Karpas-422 (cell line): Measurements from ENCODE around the gene PAX6. TPM values are rescaled to one million over a fixed set of nuclear protein-coding genes. Genes with fewer than 3 reads are reported as not detected.

ENCODE experiments used
- DNase-seq: peaks from one replicate; pipeline ENCODE4 v3.0.0-alpha.2; 2015
- H2AFZ ChIP-seq: fragments of 200-600 bp; sonication (generic); 2 replicates; pipeline ENCODE4 v1.6.1; 2014; ENCODE audit warnings: antibody characterized with exemption, low read length, mixed read lengths
- H3K27ac ChIP-seq: fragments of 200-600 bp; sonication (generic); 2 replicates; pipeline ENCODE4 v1.5.1; 2014; ENCODE audit warnings: mild to moderate bottlenecking, low read length, moderate library complexity
- H3K27me3 ChIP-seq: fragments of 200-600 bp; sonication (generic); 2 replicates; pipeline ENCODE4 v1.6.1; 2014; ENCODE audit warnings: low read length, mixed read lengths
- H3K36me3 ChIP-seq: fragments of 200-600 bp; sonication (generic); 2 replicates; pipeline ENCODE4 v1.6.1; 2014; ENCODE audit warnings: low read length, mixed read lengths; ENCODE audit not compliant: insufficient read depth
- H3K4me1 ChIP-seq: fragments of 200-600 bp; sonication (generic); 2 replicates; pipeline ENCODE4 v1.6.1; 2014; ENCODE audit warnings: mild to moderate bottlenecking, low read length, mixed read lengths
- H3K4me2 ChIP-seq: fragments of 200-600 bp; sonication (generic); 2 replicates; pipeline ENCODE4 v1.6.1; 2014; ENCODE audit warnings: low read length, low read depth, mild to moderate bottlenecking; ENCODE audit not compliant: poor library complexity, severe bottlenecking
- H3K4me3 ChIP-seq: fragments of 200-600 bp; sonication (generic); 2 replicates; pipeline ENCODE4 v1.5.1; 2014; ENCODE audit warnings: mild to moderate bottlenecking, antibody characterized with exemption, low read length, mixed read lengths
- H3K79me2 ChIP-seq: fragments of 200-600 bp; sonication (generic); 2 replicates; pipeline ENCODE4 v1.6.1; 2014; ENCODE audit warnings: mild to moderate bottlenecking, low read length, mixed read lengths
- H3K9ac ChIP-seq: fragments of 200-600 bp; sonication (generic); 2 replicates; pipeline ENCODE4 v1.6.0; 2014; ENCODE audit warnings: low read length
- H3K9me2 ChIP-seq: fragments of 200-600 bp; sonication (generic), shearing (Covaris generic); replicated peaks from 2 replicates; pipeline ENCODE4 v1.6.0; 2014; ENCODE audit warnings: mild to moderate bottlenecking, low read length, moderate library complexity; ENCODE audit not compliant: insufficient read depth
- H3K9me3 ChIP-seq: fragments of 300-700, 200-600 bp; sonication (generic); 2 replicates; pipeline ENCODE4 v1.6.1; 2014; ENCODE audit warnings: low read length, mixed read lengths
- H4K20me1 ChIP-seq: fragments of 200-600 bp; sonication (generic); 2 replicates; pipeline ENCODE4 v1.6.1; 2014; ENCODE audit warnings: mild to moderate bottlenecking, antibody characterized with exemption, low read length, low read depth; ENCODE audit not compliant: insufficient read depth
- total RNA-seq: library from RNA; depleted of rRNA; stranded (reverse); fragments of >200 nt; shearing (Covaris generic); gene quantifications from 2 replicates; pipeline ENCODE4 v1.2.3, GENCODE V29; 2014; ENCODE audit warnings: low replicate concordance

Gene PAX6
- total RNA-seq, 1 experiment from 2014 or later, result 5.9 TPM

GRCh38 chr11:31782257-31782656 is 28.9 kb downstream of the PAX6 start:
- Histone ChIP-seq H3K4me2 (no peak overlapping the region), H3K4me1 (no peaks in the 10 kb centered on the region), H3K27me3 (no peaks in the 10 kb centered on the region), H3K9me3 (no peaks in the 10 kb centered on the region), H3K9ac (no peak overlapping the region), H2AFZ (no peak overlapping the region), H3K79me2 (no peaks in the 10 kb centered on the region), H3K36me3 (no peaks in the 10 kb centered on the region), H3K27ac (no peak overlapping the region), H3K9me2 (no peaks in the 10 kb centered on the region), H3K4me3 (no peak overlapping the region), H4K20me1 (no peaks in the 10 kb centered on the region)
- DNase-seq, result no peak

DNA sequence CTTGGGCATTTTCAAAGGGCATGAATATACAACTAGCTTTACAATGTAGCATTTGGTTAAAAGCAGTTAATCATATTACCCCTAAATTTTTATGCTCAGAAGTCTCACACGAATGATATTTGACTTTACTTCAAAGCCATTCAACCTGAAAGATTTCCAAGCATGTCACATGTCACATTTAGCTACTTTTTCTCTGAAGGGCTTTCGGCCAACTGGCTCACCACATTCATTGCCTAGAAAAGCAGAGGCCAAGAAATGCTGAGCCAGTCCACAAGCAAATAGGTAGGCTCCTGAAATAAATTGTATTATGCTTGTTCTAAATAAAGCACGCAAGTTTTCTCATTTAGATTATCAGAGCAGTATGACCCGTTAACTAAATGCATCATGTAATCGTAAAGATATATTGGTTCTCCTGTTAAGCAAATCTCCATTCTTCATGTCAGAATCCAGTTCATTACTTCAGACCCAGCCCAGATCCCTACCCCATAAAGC is 30.6 kb downstream of the PAX6 start:
- no peak overlapping the region for H3K4me2 ChIP-seq
- no peaks in the 10 kb centered on the region for H3K9me3 ChIP-seq
- H3K27ac ChIP-seq, result no peak overlapping the region
- no peaks in the 10 kb centered on the region for H3K79me2 ChIP-seq
- no peaks in the 10 kb centered on the region for H3K4me1 ChIP-seq
- H3K9me2 ChIP-seq, result no peaks in the 10 kb centered on the region
- H3K27me3 ChIP-seq, result no peaks in the 10 kb centered on the region
- no peak overlapping the region for H3K4me3 ChIP-seq
- H3K36me3 ChIP-seq, result no peaks in the 10 kb centered on the region
- no peak for DNase-seq
- H2AFZ ChIP-seq, result no peak overlapping the region
- H3K9ac ChIP-seq, result no peak overlapping the region
- no peaks in the 10 kb centered on the region for H4K20me1 ChIP-seq

GRCh38 chr11:31780078-31780477 is 31.0 kb downstream of the PAX6 start:
- Histone ChIP-seq H3K9me3 (no peaks in the 10 kb centered on the region), H3K27me3 (no peaks in the 10 kb centered on the region), H2AFZ (no peak overlapping the region), H3K4me1 (no peaks in the 10 kb centered on the region), H3K36me3 (no peaks in the 10 kb centered on the region), H3K9ac (no peak overlapping the region), H4K20me1 (no peaks in the 10 kb centered on the region), H3K27ac (no peak overlapping the region), H3K4me2 (no peak overlapping the region), H3K9me2 (no peaks in the 10 kb centered on the region), H3K79me2 (no peaks in the 10 kb centered on the region), H3K4me3 (no peak overlapping the region)
- no peak for DNase-seq

GRCh38 chr11:31779374-31779791 is 31.7 kb downstream of the PAX6 start:
- Histone ChIP-seq H3K27ac (no peak overlapping the region), H3K36me3 (no peaks in the 10 kb centered on the region), H3K9me3 (no peaks in the 10 kb centered on the region), H3K79me2 (no peaks in the 10 kb centered on the region), H3K9ac (no peak overlapping the region), H4K20me1 (no peaks in the 10 kb centered on the region), H3K4me3 (no peak overlapping the region), H2AFZ (no peak overlapping the region), H3K4me1 (no peaks in the 10 kb centered on the region), H3K9me2 (no peaks in the 10 kb centered on the region), H3K4me2 (no peak overlapping the region), H3K27me3 (no peaks in the 10 kb centered on the region)
- no peak for DNase-seq

DNA sequence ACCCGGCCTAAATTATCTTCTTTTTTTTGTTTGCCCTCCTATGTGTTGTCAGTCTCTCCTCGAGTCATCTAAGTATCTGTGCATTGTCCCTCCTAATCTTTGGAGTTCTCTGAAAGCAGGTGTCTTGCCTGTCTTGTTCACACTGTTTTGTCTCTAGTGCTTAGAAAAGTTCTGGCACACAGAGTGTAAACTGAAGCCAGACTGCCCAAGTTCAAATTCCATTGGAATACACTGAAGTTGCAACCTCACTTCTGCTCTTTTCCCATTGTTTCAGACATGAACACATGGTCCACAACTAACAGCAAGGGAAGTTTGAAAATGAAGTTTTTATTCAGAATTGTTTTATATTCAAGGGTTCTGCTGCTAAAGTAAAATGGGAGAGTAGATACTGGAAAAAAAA is 38.7 kb downstream of the PAX6 start:
- Histone ChIP-seq H4K20me1 (no peaks in the 10 kb centered on the region), H3K9ac (no peak overlapping the region), H3K4me1 (no peaks in the 10 kb centered on the region), H3K27ac (no peak overlapping the region), H3K36me3 (no peaks in the 10 kb centered on the region), H3K9me2 (no peaks in the 10 kb centered on the region), H3K4me3 (no peak overlapping the region), H3K27me3 (no peaks in the 10 kb centered on the region), H2AFZ (no peak overlapping the region), H3K4me2 (no peak overlapping the region), H3K9me3 (no peaks in the 10 kb centered on the region), H3K79me2 (no peaks in the 10 kb centered on the region)
- DNase-seq, result no peak

DNA sequence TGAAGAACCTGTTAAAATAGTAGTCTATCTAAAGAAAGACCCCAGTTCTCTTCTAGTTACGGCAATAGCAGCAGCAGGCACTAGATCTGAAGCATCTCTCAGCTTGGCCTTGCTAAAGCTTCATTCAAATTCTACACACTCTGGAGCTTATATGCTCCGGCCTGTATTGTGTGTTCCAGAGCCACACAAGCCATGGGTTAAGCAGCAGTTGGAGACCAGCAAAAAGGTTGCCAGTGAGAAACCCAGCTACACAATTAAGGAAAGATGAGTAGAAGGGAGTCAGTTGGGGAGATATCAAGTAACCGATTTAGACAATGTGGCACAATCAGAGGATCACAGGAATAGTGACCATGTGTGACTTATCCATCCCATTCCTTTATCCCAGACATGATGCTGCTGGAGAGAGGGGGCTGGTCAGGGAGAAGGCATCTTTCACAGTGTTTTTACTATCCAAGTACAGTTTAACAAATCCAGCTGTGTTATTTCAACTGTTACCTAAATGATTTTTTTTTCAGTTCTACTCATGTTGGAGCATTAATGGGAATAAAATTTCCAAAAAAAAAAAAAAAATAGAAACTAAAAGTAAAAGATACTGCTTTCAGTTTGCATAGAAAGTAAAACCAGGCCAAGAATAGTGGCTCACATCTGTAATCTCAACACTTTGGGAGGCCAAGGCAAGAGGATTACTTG is 41.0 kb downstream of the PAX6 start:
- Histone ChIP-seq H3K36me3 (no peaks in the 10 kb centered on the region), H3K9me2 (no peaks in the 10 kb centered on the region), H3K79me2 (no peaks in the 10 kb centered on the region), H3K27ac (no peak overlapping the region), H3K9me3 (no peaks in the 10 kb centered on the region), H3K27me3 (no peaks in the 10 kb centered on the region), H3K9ac (no peak overlapping the region), H4K20me1 (no peaks in the 10 kb centered on the region), H3K4me1 (no peaks in the 10 kb centered on the region), H3K4me3 (no peak overlapping the region), H3K4me2 (no peak overlapping the region), H2AFZ (no peak overlapping the region)
- DNase-seq, result no peak

DNA sequence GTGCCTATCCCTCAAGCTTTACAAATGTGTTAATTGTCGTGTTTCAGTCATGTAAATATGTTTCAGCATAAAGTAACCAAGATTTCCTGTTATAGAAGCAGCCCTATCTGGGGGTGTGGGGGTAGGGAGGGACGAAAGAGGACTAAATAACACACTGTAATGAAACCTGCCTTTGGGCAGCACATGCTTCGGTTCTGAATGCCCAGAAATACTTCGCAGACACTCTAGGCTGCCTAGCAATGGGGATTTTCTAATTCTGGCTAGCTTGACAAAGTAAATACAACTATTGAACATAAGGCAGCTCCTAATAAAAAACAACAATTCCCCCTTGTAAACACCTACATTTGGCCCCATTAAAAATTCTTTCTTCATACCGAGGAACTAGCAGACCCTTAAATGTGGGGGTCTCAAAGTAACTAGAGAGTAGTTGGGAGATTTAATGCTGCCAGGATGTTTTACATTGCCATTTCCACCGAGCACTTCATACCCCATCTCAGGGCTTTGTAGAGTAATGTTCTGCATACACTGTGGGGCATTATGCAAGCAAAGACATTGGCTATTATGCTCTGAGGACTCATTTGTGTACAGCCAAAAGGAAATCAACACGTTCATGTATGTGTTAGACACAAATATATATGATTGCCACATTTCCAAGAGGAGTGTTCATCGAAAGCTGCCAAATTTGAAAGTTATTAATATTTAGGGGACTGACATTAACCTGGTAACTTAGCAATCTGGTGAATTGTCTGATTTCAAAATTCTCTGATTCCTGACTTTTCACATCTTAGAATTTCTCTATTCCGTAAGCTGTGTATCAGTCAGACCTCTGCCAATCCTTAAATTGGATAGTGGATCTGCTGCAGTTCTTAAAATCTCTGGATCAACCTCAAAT is 42.1 kb downstream of the PAX6 start:
- Histone ChIP-seq H3K27me3 (no peaks in the 10 kb centered on the region), H3K9ac (no peak overlapping the region), H3K9me3 (no peaks in the 10 kb centered on the region), H4K20me1 (no peaks in the 10 kb centered on the region), H3K4me2 (no peak overlapping the region), H3K79me2 (no peaks in the 10 kb centered on the region), H3K36me3 (no peaks in the 10 kb centered on the region), H3K4me3 (no peak overlapping the region), H3K27ac (no peak overlapping the region), H2AFZ (no peak overlapping the region), H3K9me2 (no peaks in the 10 kb centered on the region), H3K4me1 (no peaks in the 10 kb centered on the region)
- DNase-seq, result no peak

GRCh38 chr11:31767685-31768084 is 43.4 kb downstream of the PAX6 start:
- Histone ChIP-seq H3K27ac (no peak overlapping the region), H3K9me3 (no peaks in the 10 kb centered on the region), H3K79me2 (no peaks in the 10 kb centered on the region), H3K9ac (no peak overlapping the region), H3K4me1 (no peaks in the 10 kb centered on the region), H3K9me2 (no peaks in the 10 kb centered on the region), H3K27me3 (no peaks in the 10 kb centered on the region), H2AFZ (no peak overlapping the region), H3K4me3 (no peak overlapping the region), H4K20me1 (no peaks in the 10 kb centered on the region), H3K4me2 (no peak overlapping the region), H3K36me3 (no peaks in the 10 kb centered on the region)
- no peak for DNase-seq
